GM12878 (cell line): ENCODE results near the gene CLSTN2. TPM values are rescaled to one million over a fixed set of nuclear protein-coding genes. Genes with fewer than 3 reads are reported as not detected.

Experiments
- ATAC-seq: fragments of 200-7000 bp; cut with Tn5 transposase; 3 replicates; pipeline ENCODE4 v1.9.1; 2020; ENCODE audit warnings: mild to moderate bottlenecking, moderate library complexity
- BruUV-seq: library from RNA; stranded (reverse); fragments of 400-500 nt; replicated peaks from 2 replicates; lab custom pipeline; 2021; lab: Mats Ljungman, UMichigan
- CTCF ChIA-PET: fragments of 300-600 bp; sonication (Branson Sonifier 250); formaldehyde crosslinking; extraction: SDS; loops from one replicate; lab custom pipeline; 2021; ENCODE audit warnings: inconsistent platforms; lab: Yijun Ruan, JAX
- POLR2A ChIA-PET: fragments of 350-600 bp; formaldehyde crosslinking; extraction: SDS; loops from one replicate; lab custom pipeline; 2021; ENCODE audit warnings: inconsistent platforms; lab: Charles Lee
- RAD21 ChIA-PET: fragments of 300-600 bp; sonication (Branson Sonifier 250); formaldehyde crosslinking; loops from one replicate; lab custom pipeline; 2023; ENCODE audit warnings: antibody characterized with exemption; ENCODE audit not compliant: unreplicated experiment; lab: Charles Lee
- SMC1A ChIA-PET: fragments of 300-600 bp; sonication (Branson Sonifier 250); formaldehyde crosslinking; loops from one replicate; lab custom pipeline; 2023; ENCODE audit not compliant: unreplicated experiment, uncharacterized antibody; lab: Charles Lee
- DNase-seq: peaks from one replicate; pipeline ENCODE4 v3.0.0-alpha.2; 2011; ENCODE audit warnings: low read depth, low spot score
- FAIRE-seq: peaks from 3 replicates; lab custom pipeline; 2011; peaks lifted over from hg19 to GRCh38; lab: Jason Lieb, UNC
- H2AFZ ChIP-seq: 2 replicates; pipeline ENCODE4 v1.6.0; 2011; ENCODE audit warnings: low read depth, low read length, control low read depth; ENCODE audit not compliant: control insufficient read depth
- H3K27ac ChIP-seq: 2 replicates; pipeline ENCODE4 v1.5.1; 2011; ENCODE audit warnings: control low read depth; ENCODE audit not compliant: control insufficient read depth, insufficient read depth
- H3K27me3 ChIP-seq, 2 experiments: replicated peaks in 1 of 2; 2 replicates each; pipeline versions ENCODE4 v1.6.0 to v1.6.1; 2011; ENCODE audit warnings: low read length in 1 of 2; ENCODE audit not compliant: control insufficient read depth in 2 of 2, insufficient read depth in 2 of 2
- H3K36me3 ChIP-seq, 2 experiments: 2 replicates each; pipeline ENCODE4 v1.5.1; 2011; ENCODE audit warnings: low read length in 1 of 2; ENCODE audit not compliant: control insufficient read depth in 2 of 2, insufficient read depth in 2 of 2
- H3K4me1 ChIP-seq: 2 replicates; pipeline ENCODE4 v1.6.1; 2011; ENCODE audit warnings: mild to moderate bottlenecking, low read length, moderate library complexity, mixed read lengths; ENCODE audit not compliant: control insufficient read depth, insufficient read depth
- H3K4me2 ChIP-seq: 2 replicates; pipeline ENCODE4 v1.6.0; 2011; ENCODE audit warnings: control low read depth; ENCODE audit not compliant: control insufficient read depth, insufficient read depth
- H3K4me3 ChIP-seq: fragments of 200-600 bp; sonication (generic); 2 replicates; pipeline ENCODE4 v1.5.1; 2016
- H3K79me2 ChIP-seq: 2 replicates; pipeline ENCODE4 v1.6.0; 2011; ENCODE audit warnings: low read length; ENCODE audit not compliant: control insufficient read depth, insufficient read depth
- H3K9ac ChIP-seq: 2 replicates; pipeline ENCODE4 v1.8.0; 2011; ENCODE audit warnings: low read length, control low read depth, mixed read lengths; ENCODE audit not compliant: control insufficient read depth, insufficient read depth
- H3K9me3 ChIP-seq: replicated peaks from 3 replicates; pipeline ENCODE4 v1.5.1; 2011; ENCODE audit warnings: mild to moderate bottlenecking, low read length; ENCODE audit not compliant: control insufficient read depth, insufficient read depth
- H4K20me1 ChIP-seq: 2 replicates; pipeline ENCODE4 v1.6.0; 2011; ENCODE audit not compliant: control insufficient read depth, insufficient read depth
- CREM ChIP-seq: IDR thresholded peaks from 2 replicates; pipeline ENCODE4 v1.6.1; 2014; ENCODE audit warnings: antibody characterized with exemption, low read depth
- ETV6 ChIP-seq, 2 experiments: fragments of 450-650 bp in 1 of 2; IDR thresholded peaks in 1 of 2; conservative IDR thresholded peaks in 1 of 2; 2 replicates each; pipeline ENCODE4 v1.6.1; 2014; ENCODE audit warnings: antibody characterized with exemption in 1 of 2, borderline replicate concordance in 1 of 2, low read depth in 1 of 2, mild to moderate bottlenecking in 1 of 2, moderate library complexity in 1 of 2
- HDAC6 ChIP-seq: fragments of 200-600 bp; sonication (generic); IDR thresholded peaks from one replicate; pipeline ENCODE4 v1.8.0; 2017; ENCODE audit warnings: antibody characterized with exemption; ENCODE audit not compliant: unreplicated experiment
- IRF3 ChIP-seq: fragments of 450-650 bp; IDR thresholded peaks from 2 replicates; pipeline ENCODE4 v1.6.1; 2014; ENCODE audit warnings: mild to moderate bottlenecking
- NR2C1 ChIP-seq: fragments of 450-650 bp; IDR thresholded peaks from 2 replicates; pipeline ENCODE4 v1.6.1; 2017; ENCODE audit warnings: antibody characterized with exemption, mild to moderate bottlenecking, moderate library complexity
- PBX3 ChIP-seq: IDR thresholded peaks from 2 replicates; pipeline ENCODE4 v1.6.1; 2011; ENCODE audit warnings: mild to moderate bottlenecking, low read depth, low read length, moderate library complexity; ENCODE audit not compliant: insufficient replicate concordance
- RFX5 ChIP-seq: IDR thresholded peaks from 2 replicates; pipeline ENCODE4 v1.6.1; 2011; ENCODE audit warnings: low read depth, low read length, improper control_type of control experiment
- SIX5 ChIP-seq: IDR thresholded peaks from 2 replicates; pipeline ENCODE4 v1.6.1; 2011; ENCODE audit warnings: mild to moderate bottlenecking, low read depth, low read length, moderate library complexity; ENCODE audit not compliant: severe bottlenecking
- SP1 ChIP-seq: IDR thresholded peaks from one replicate; pipeline ENCODE4 v1.6.1; 2011; ENCODE audit warnings: low read depth, low read length
- STAT1 ChIP-seq: fragments of 450-650 bp; conservative IDR thresholded peaks from 2 replicates; pipeline ENCODE4 v1.6.1; 2014; ENCODE audit warnings: antibody characterized with exemption, mild to moderate bottlenecking
- ZBED1 ChIP-seq: IDR thresholded peaks from 2 replicates; pipeline ENCODE4 v1.6.1; 2016; ENCODE audit warnings: borderline replicate concordance
- ZNF687 ChIP-seq: fragments of 450-650 bp; IDR thresholded peaks from 2 replicates; pipeline ENCODE4 v1.6.1; 2017; ENCODE audit warnings: mild to moderate bottlenecking, moderate library complexity
- WGBS: methylation state at CpG from one replicate; pipeline ENCODE4 v1.1.6; 2016; ENCODE audit warnings: low lambda C conversion rate; ENCODE audit not compliant: insufficient replicate concordance, insufficient coverage; ENCODE audit errors: missing lambda C conversion rate; 5-methylcytosine and 5-hydroxymethylcytosine counted together
- in situ Hi-C: fragments of 300-500 bp; cut with MboI; formaldehyde crosslinking; loops from 9 replicates; pipeline ENCODE4 v1.14.3; 2018; ENCODE audit warnings: mixed read lengths
- intact Hi-C: fragments of 100-400 bp; cut with micrococcal nuclease; formaldehyde crosslinking; loops from one replicate; pipeline ENCODE4 v1.14.2; 2022; ENCODE audit not compliant: unreplicated experiment
- polyA plus RNA-seq, 11 experiments: library from polyadenylated mRNA; depleted of rRNA in 4 of 11; unstranded in 6 of 11; stranded (reverse) in 5 of 11; fragments of >200 nt; fragmentation: Nextera tagmentation in 4 of 11; fragmentation: Illumina TruSeq in 1 of 11; extraction: Ambion mirVana in 4 of 11; extraction: Trizol in 1 of 11; gene quantifications; 1 replicate in 1 of 11; 2 replicates in 10 of 11; pipeline versions ENCODE4 v1.2.1 to v1.2.3, GENCODE V29; 2011 to 2016; ENCODE audit warnings: inconsistent platforms in 2 of 11, missing spikeins in 2 of 11, low read depth in 1 of 11
- total RNA-seq, 4 experiments: library from RNA; depleted of rRNA in 3 of 4; stranded (reverse); fragments of >200 nt in 3 of 4; fragmentation: Illumina TruSeq in 1 of 4; extraction: Trizol in 1 of 4; gene quantifications; 2 replicates each; pipeline versions ENCODE4 v1.2.1 to v1.2.3, GENCODE V29; 2013 to 2021
- TF ChIP-seq, protein P1 (sequence below): IDR thresholded peaks from 2 replicates; pipeline ENCODE4 v1.6.1; 2012; ENCODE audit warnings: low read length, inconsistent platforms
- TF ChIP-seq, protein P2 (sequence below): fragments of 450-650 bp; IDR thresholded peaks from 2 replicates; pipeline ENCODE4 v1.6.1; 2016; ENCODE audit warnings: mild to moderate bottlenecking

CLSTN2 gene
- total and polyA plus RNA-seq, 10 of the 15 experiments (the other 5 are each of a cell fraction or from before 2014, with no cell fraction given) = under 0.01 to 0.10 (median under 0.01) TPM; not detected in 5

GRCh38 chr3:140189976-140190375, 255.0 kb downstream of the CLSTN2 start:
- Histone ChIP-seq H3K27ac (no peak overlapping the region), H3K4me1 (no peaks in the 10 kb centered on the region), H3K4me2 (no peak overlapping the region), H4K20me1 (no peaks in the 10 kb centered on the region), H3K27me3 (no peaks in the 10 kb centered on the region), H3K79me2 (no peaks in the 10 kb centered on the region), H2AFZ (no peak overlapping the region), H3K4me3 (no peak overlapping the region), H3K9ac (no peak overlapping the region), H3K36me3 (no peaks in the 10 kb centered on the region), H3K9me3 (no peaks in the 10 kb centered on the region)
- ATAC-seq = no peak
- no peak for DNase-seq
- SMC1A ChIA-PET = no interaction called here
- CTCF ChIA-PET = no interaction called here
- WGBS = 38% methylated on average over 1 of the region's 1 CpG
- BruUV-seq = no TSS peak
- no peak for FAIRE-seq
- in situ Hi-C loops (no loop called here), intact Hi-C loops (no loop called here)
- POLR2A ChIA-PET = interaction anchor here (0.6 kb wide), 2 partner anchors 20 to 33 kb away, joined by 3 to 7 read pairs; no protein-coding TSS in a partner anchor
- RAD21 ChIA-PET = no interaction called here
- TF ChIP-seq ETV6 (conservative IDR thresholded peaks at IDR 0.05 in 1 of 2, IDR thresholded peaks at IDR 0.05 in 1 of 2; ENCODE audit: borderline replicate concordance in 1 of 2, low read depth in 1 of 2) (no peak), STAT1 (no peak), RFX5 (no peak), PBX3 (no peak), ZNF687 (no peak), SP1 (no peak), ZBED1 (no peak), HDAC6 (no peak), CREM (no peak), NR2C1 (no peak), SIX5 (no peak), IRF3 (no peak)
- TF ChIP-seq, protein P1, sequence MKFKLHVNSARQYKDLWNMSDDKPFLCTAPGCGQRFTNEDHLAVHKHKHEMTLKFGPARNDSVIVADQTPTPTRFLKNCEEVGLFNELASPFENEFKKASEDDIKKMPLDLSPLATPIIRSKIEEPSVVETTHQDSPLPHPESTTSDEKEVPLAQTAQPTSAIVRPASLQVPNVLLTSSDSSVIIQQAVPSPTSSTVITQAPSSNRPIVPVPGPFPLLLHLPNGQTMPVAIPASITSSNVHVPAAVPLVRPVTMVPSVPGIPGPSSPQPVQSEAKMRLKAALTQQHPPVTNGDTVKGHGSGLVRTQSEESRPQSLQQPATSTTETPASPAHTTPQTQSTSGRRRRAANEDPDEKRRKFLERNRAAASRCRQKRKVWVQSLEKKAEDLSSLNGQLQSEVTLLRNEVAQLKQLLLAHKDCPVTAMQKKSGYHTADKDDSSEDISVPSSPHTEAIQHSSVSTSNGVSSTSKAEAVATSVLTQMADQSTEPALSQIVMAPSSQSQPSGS = no peak
- TF ChIP-seq, protein P2, sequence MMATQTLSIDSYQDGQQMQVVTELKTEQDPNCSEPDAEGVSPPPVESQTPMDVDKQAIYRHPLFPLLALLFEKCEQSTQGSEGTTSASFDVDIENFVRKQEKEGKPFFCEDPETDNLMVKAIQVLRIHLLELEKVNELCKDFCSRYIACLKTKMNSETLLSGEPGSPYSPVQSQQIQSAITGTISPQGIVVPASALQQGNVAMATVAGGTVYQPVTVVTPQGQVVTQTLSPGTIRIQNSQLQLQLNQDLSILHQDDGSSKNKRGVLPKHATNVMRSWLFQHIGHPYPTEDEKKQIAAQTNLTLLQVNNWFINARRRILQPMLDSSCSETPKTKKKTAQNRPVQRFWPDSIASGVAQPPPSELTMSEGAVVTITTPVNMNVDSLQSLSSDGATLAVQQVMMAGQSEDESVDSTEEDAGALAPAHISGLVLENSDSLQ = no peak
